ENCODE data around the gene MOV10L1. TPM values are rescaled to one million over a fixed set of nuclear protein-coding genes. Genes with fewer than 3 reads are reported as not detected.

The MOV10L1 gene
- polyA plus RNA-seq, 3 donors from 2014 or later, result 1.4 TPM; not detected in 2

- DNase-seq, result peak; percentile 13 to 46 (median 37)
- no peaks in the 10 kb centered on the region for H3K36me3 Mint-ChIP-seq
- H3K27ac Mint-ChIP-seq, result peak overlapping the region; percentile 2 to 92 (median 79)
- H3K4me1 Mint-ChIP-seq, result peaks cover 17 to 27% of the 10 kb centered on the region in 2 donors
- H3K27me3 Mint-ChIP-seq (ENCODE audit: low read depth in 3 of 3), result peaks cover 3 to 7% (median 4%) of the 10 kb centered on the region in 3 donors
- H3K4me3 Mint-ChIP-seq, result peak overlapping the region; percentile 29 to 71 (median 60)
- H3K9me3 Mint-ChIP-seq, result no peaks in the 10 kb centered on the region
These were observed 22.6 kb downstream of the MOV10L1 start for GRCh38 chr22:50112151-50113118.

DNA sequence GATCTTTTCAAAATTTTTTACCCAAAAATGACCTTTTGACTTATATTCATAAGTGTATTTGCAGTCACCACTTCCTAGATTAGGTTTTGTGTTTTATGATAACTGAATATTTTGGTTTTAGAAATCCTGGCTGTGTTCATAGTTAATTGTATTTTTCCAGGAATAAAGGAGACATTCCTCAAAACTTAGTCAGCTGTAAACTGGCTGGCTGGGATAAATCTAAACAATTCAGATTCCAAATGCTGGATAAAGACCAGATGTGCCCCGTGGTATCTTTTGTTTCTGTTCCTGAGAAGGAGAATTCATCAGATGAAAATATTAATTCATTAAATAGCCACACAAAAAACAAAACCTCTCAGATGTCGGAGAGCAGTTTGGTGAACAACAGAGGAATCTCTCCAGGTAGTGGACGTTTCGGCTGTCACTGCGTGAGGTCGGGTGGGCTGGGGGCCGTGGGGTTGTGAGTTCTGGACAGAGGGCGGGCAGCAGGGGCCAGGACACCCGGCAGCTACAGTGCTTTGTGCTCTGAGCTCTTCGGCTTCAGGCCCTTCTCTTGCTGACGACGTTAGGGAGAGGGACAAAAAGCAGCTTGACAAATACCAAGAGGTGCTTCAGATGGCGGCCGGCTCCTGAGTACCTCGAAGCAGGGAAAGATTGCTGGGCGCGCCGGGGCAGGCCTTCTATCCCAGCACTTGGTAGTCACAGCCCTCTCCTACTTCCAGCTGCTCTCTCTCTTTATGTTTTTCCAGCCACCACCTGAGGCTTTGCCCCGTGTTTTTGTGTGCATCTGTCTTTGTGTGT lies 24.6 kb downstream of the MOV10L1 start:
- H3K36me3 Mint-ChIP-seq, result no peaks in the 10 kb centered on the region
- no peak overlapping the region for H3K4me3 Mint-ChIP-seq
- no peak overlapping the region for H3K27ac Mint-ChIP-seq
- peaks cover 3 to 7% (median 5%) of the 10 kb centered on the region in 3 donors for H3K27me3 Mint-ChIP-seq (ENCODE audit: low read depth in 3 of 3)
- no peaks in the 10 kb centered on the region for H3K9me3 Mint-ChIP-seq
- peaks cover 17 to 27% of the 10 kb centered on the region in 2 donors for H3K4me1 Mint-ChIP-seq
- DNase-seq, result no peak

DNA sequence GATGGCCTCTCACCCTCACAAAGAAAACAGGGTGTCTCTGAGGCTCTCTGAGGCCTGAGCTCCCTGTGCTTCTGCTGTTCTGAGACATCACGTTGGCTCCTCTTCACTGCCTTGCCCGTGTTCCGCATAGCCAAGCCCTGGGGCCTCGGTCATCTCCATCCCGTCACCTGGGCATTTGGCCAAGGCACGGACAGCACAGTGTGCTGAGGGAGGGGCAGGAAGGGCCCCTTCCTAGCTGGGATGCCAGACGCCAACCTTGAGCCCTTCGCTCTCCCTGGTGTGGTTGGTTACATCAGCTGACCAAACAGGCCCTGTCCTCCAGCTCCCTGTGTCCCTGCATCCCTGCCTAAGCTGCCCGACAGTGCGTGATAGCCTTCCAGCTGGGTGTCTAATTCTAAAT lies 25.9 kb downstream of the MOV10L1 start:
- DNase-seq, result no peak
- peaks cover 0 to under 1% (median 0%) of the 10 kb centered on the region in 3 donors for H3K36me3 Mint-ChIP-seq
- peaks cover 3 to 7% (median 5%) of the 10 kb centered on the region in 3 donors for H3K27me3 Mint-ChIP-seq (ENCODE audit: low read depth in 3 of 3)
- H3K4me3 Mint-ChIP-seq, result no peak overlapping the region
- no peaks in the 10 kb centered on the region for H3K9me3 Mint-ChIP-seq
- no peak overlapping the region for H3K27ac Mint-ChIP-seq
- H3K4me1 Mint-ChIP-seq, result peaks cover 17 to 27% of the 10 kb centered on the region in 2 donors

DNA sequence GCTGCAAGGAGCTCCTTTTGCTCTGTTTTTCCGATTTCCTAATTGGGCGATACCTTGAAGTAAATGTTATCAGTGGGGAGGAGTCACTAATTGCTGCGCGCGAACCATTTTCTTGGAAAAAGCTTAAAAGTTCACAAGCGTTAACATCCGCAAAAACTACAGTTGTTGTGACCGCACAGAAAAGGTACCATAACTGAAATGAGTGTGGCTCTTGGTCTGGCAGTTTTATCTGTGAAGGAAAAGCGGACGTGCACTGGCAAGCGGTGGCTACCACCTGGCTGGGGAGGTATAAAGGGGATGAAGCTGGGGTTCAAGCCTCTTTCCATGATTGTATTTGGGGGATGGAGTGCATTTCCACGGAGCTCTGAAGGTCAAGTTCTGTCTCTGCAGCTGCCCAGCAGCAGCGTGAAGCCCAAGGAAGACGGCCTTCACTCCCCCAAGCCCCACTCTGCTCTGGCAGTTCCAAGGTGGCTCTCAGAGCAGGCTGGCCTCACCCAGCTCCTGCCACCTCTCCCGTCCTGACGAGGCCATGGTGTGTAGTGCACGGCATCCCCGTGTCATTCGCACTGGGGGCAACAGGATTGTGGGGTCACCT lies 27.5 kb downstream of the MOV10L1 start:
- H3K36me3 Mint-ChIP-seq, result peaks cover 0 to 3% (median 0%) of the 10 kb centered on the region in 3 donors
- peak overlapping the region in 1 of 6 donors; percentile 14 for H3K27ac Mint-ChIP-seq
- DNase-seq, result no peak
- peaks cover 0 to 3% (median 0%) of the 10 kb centered on the region in 6 donors for H3K9me3 Mint-ChIP-seq
- no peak overlapping the region for H3K4me3 Mint-ChIP-seq
- peaks cover 7 to 13% of the 10 kb centered on the region in 2 donors for H3K4me1 Mint-ChIP-seq
- H3K27me3 Mint-ChIP-seq (ENCODE audit: low read depth in 3 of 3), result peaks cover 2 to 9% (median 2%) of the 10 kb centered on the region in 3 donors

- H3K27ac Mint-ChIP-seq, result peak overlapping the region in 1 of 6 donors; percentile 59
- H3K27me3 Mint-ChIP-seq (ENCODE audit: low read depth in 3 of 3), result peaks cover 1 to 7% (median 2%) of the 10 kb centered on the region in 3 donors
- no peak for DNase-seq
- H3K4me1 Mint-ChIP-seq, result peaks cover 0 to 4% of the 10 kb centered on the region in 2 donors
- H3K36me3 Mint-ChIP-seq, result peaks cover 0 to 3% (median 0%) of the 10 kb centered on the region in 3 donors
- H3K9me3 Mint-ChIP-seq, result peaks cover 1 to 7% (median 4%) of the 10 kb centered on the region in 6 donors
- H3K4me3 Mint-ChIP-seq, result no peak overlapping the region
These were observed 28.3 kb downstream of the MOV10L1 start for GRCh38 chr22:50118129-50118528.

DNA sequence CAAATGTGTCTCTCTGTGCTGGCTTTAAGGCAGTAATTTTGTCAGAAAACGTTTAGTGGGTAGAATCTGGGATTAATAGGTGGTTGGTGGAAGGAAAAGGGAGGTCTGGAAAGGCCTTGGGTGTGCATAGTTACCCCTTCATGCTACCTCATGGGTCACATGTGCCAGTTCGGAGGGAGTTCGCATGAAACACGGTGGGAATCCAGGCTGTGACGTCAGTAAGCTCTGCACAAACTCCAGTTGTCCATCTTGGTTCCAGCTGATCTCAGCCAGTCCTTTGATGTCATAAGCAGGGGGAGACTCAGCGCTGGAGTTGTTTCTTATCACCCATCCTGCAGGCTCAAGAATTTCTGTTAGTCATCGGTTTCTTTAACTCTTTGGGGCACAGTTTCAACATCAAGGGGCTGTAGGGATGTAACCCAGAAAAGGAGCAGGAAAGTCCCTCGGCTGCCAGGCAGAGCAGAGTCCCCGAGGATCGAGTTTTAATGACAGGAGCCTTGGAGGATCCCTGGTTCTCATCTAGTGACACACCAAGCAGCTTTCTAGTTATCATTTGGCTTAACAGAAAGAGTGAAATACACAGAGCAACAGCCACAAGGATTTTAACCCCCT lies 28.9 kb downstream of the MOV10L1 start:
- Mint-ChIP-seq H3K9me3 (peaks cover 6 to 12% (median 8%) of the 10 kb centered on the region in 6 donors), H3K4me3 (no peak overlapping the region), H3K4me1 (no peaks in the 10 kb centered on the region), H3K27me3 (ENCODE audit: low read depth in 3 of 3) (peaks cover 1 to 8% (median 5%) of the 10 kb centered on the region in 3 donors), H3K36me3 (peaks cover 3 to 6% (median 3%) of the 10 kb centered on the region in 3 donors), H3K27ac (peak overlapping the region in 3 of 6 donors; percentile 35 to 59 (median 38))
- no peak for DNase-seq

DNA sequence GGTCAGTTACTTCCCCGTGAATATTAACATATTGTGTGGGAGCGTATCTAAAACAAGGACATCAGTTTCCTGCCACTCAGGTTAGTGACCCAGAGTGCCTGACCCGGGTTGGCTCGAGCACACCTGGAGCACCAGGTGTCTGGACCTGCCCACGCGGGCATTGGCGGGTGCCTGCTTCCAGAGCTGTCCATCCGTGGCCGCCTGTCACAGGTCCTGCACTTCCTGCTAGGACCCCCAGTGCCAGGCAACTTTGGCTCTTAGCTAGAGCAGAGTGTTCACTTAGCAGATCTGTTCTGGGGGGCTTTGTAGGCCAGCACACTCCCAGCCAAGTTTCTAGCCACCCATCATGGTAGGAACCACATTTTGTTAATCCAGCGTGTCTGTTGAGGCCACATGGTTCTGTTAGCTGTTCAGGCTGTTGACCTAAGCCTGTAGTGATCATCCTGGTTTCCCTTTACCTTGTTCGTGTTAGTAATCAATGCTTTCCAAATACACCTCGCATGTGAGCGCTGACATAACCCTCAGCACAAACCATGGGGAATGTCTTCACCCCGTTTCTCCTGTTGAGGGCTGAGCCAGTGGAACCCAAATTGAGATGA lies 29.5 kb downstream of the MOV10L1 start:
- Mint-ChIP-seq H3K27me3 (ENCODE audit: low read depth in 3 of 3) (peaks cover 1 to 9% (median 5%) of the 10 kb centered on the region in 3 donors), H3K4me1 (no peaks in the 10 kb centered on the region), H3K36me3 (peaks cover 9 to 11% (median 9%) of the 10 kb centered on the region in 3 donors), H3K27ac (no peak overlapping the region), H3K9me3 (peaks cover 10 to 18% (median 14%) of the 10 kb centered on the region in 6 donors), H3K4me3 (no peak overlapping the region)
- DNase-seq, result no peak

- H3K9me3 Mint-ChIP-seq, result peaks cover 12 to 23% (median 16%) of the 10 kb centered on the region in 6 donors
- H3K36me3 Mint-ChIP-seq, result peaks cover 10 to 11% (median 11%) of the 10 kb centered on the region in 3 donors
- H3K4me3 Mint-ChIP-seq, result no peak overlapping the region
- no peaks in the 10 kb centered on the region for H3K4me1 Mint-ChIP-seq
- H3K27me3 Mint-ChIP-seq (ENCODE audit: low read depth in 3 of 3), result peaks cover 1 to 9% (median 5%) of the 10 kb centered on the region in 3 donors
- no peak for DNase-seq
- peak overlapping the region in 1 of 6 donors; percentile 22 for H3K27ac Mint-ChIP-seq
These were observed 30.0 kb downstream of the MOV10L1 start for GRCh38 chr22:50119768-50120251.

- DNase-seq, result no peak
- no peak overlapping the region for H3K4me3 Mint-ChIP-seq
- H3K9me3 Mint-ChIP-seq, result peaks cover 12 to 23% (median 16%) of the 10 kb centered on the region in 6 donors
- no peaks in the 10 kb centered on the region for H3K4me1 Mint-ChIP-seq
- peaks cover 10 to 14% (median 11%) of the 10 kb centered on the region in 3 donors for H3K36me3 Mint-ChIP-seq
- peaks cover 3 to 13% (median 5%) of the 10 kb centered on the region in 3 donors for H3K27me3 Mint-ChIP-seq (ENCODE audit: low read depth in 3 of 3)
- peak overlapping the region in 1 of 6 donors; percentile 59 for H3K27ac Mint-ChIP-seq
These were observed 31.5 kb downstream of the MOV10L1 start for GRCh38 chr22:50121202-50121740.

DNA sequence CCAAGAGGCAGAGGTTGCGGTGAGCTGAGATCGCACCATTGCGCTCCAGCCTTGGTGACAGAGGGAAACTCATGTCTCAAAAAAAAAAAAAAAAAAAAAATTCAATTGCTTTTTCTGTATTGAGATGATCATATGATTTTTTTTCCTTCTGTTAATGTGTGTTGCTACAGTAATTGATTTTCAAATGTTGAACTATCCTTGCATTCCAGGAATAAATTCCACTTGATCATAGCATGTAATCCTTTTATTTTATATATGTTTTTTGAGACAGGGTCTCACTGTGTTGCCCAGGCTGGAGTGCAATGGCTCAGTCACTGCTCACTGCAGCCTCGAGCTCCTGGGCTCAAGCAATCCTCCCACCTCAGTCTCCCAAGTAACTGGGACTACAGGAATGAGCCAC lies 33.3 kb downstream of the MOV10L1 start:
- no peak for DNase-seq
- Mint-ChIP-seq H3K9me3 (peaks cover 12 to 23% (median 16%) of the 10 kb centered on the region in 6 donors), H3K4me3 (no peak overlapping the region), H3K36me3 (peaks cover 10 to 14% (median 11%) of the 10 kb centered on the region in 3 donors), H3K27me3 (ENCODE audit: low read depth in 3 of 3) (peaks cover 4 to 14% (median 6%) of the 10 kb centered on the region in 3 donors), H3K27ac (no peak overlapping the region), H3K4me1 (no peaks in the 10 kb centered on the region)

DNA sequence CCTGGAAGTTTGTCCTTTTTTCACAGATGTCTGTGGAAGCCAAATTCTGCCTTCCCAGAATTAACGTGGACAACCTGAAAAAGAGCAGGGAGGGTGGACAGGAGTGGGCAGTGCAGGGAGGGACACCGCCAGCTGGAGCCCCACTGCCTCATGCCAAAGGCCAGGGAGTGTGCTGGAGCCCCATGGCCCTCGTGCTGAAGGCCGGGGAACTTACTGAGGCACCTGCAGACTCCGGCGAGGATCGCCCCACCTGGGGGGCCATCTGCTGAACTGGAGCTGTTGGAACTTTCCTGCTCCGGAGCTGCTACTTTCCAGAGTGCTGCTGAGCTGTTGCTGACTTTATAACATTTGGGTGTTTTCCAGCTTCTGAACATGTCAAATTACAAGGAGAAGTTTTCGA lies 35.2 kb downstream of the MOV10L1 start:
- no peak overlapping the region for H3K27ac Mint-ChIP-seq
- peaks cover 12 to 23% (median 16%) of the 10 kb centered on the region in 6 donors for H3K9me3 Mint-ChIP-seq
- DNase-seq, result no peak
- no peak overlapping the region for H3K4me3 Mint-ChIP-seq
- H3K27me3 Mint-ChIP-seq (ENCODE audit: low read depth in 3 of 3), result peaks cover 4 to 18% (median 8%) of the 10 kb centered on the region in 3 donors
- no peaks in the 10 kb centered on the region for H3K4me1 Mint-ChIP-seq
- peaks cover 10 to 14% (median 11%) of the 10 kb centered on the region in 3 donors for H3K36me3 Mint-ChIP-seq

- Mint-ChIP-seq H3K4me1 (no peaks in the 10 kb centered on the region), H3K36me3 (peaks cover 2 to 6% (median 3%) of the 10 kb centered on the region in 3 donors), H3K27me3 (ENCODE audit: low read depth in 3 of 3) (peaks cover 2 to 18% (median 9%) of the 10 kb centered on the region in 3 donors), H3K27ac (no peak overlapping the region), H3K9me3 (peaks cover 2 to 5% (median 4%) of the 10 kb centered on the region in 6 donors), H3K4me3 (no peak overlapping the region)
- no peak for DNase-seq
These were observed 39.4 kb downstream of the MOV10L1 start for GRCh38 chr22:50129121-50129736.
